PC-3 (cell line): ENCODE results near the gene TMTC2. TPM values are rescaled to one million over a fixed set of nuclear protein-coding genes. Genes with fewer than 3 reads are reported as not detected.

ENCODE experiments used
- ATAC-seq: fragments of 200-7000 bp; cut with Tn5 transposase; 2 replicates; pipeline ENCODE4 v1.9.1; 2020; ENCODE audit warnings: mild to moderate bottlenecking, moderate library complexity
- BruUV-seq: library from RNA; stranded (reverse); fragments of 400-500 nt; replicated peaks from 2 replicates; lab custom pipeline; 2021; lab: Mats Ljungman, UMichigan
- CTCF ChIA-PET: fragments of 300-600 bp; sonication (Branson Sonifier 250); formaldehyde crosslinking; loops from one replicate; lab custom pipeline; 2022; ENCODE audit warnings: antibody characterized with exemption; lab: Charles Lee
- POLR2A ChIA-PET: fragments of 300-600 bp; sonication (Branson Sonifier 250); formaldehyde crosslinking; loops from one replicate; lab custom pipeline; 2022; ENCODE audit warnings: antibody characterized with exemption; ENCODE audit not compliant: unreplicated experiment; lab: Charles Lee
- DNase-seq: peaks from one replicate; pipeline ENCODE4 v3.0.0-alpha.2; 2015
- H2AFZ ChIP-seq: fragments of 300-600 bp; sonication (generic); 2 replicates; pipeline ENCODE4 v1.6.0; 2016; ENCODE audit warnings: antibody characterized with exemption, low read length
- H3F3A ChIP-seq: fragments of 300-600 bp; sonication (generic); one replicate; pipeline ENCODE4 v1.6.0; 2017; ENCODE audit warnings: antibody characterized with exemption, low read length, control low read depth, mild to moderate bottlenecking; ENCODE audit not compliant: unreplicated experiment
- H3K27ac ChIP-seq: fragments of 300-600 bp; sonication (generic); 2 replicates; pipeline ENCODE4 v1.5.1; 2016; ENCODE audit warnings: mild to moderate bottlenecking, low read length
- H3K27me3 ChIP-seq: fragments of 300-600 bp; sonication (generic); 2 replicates; pipeline ENCODE4 v1.6.1; 2016; ENCODE audit warnings: low read length, mixed read lengths
- H3K36me3 ChIP-seq: fragments of 300-600 bp; sonication (generic); 2 replicates; pipeline ENCODE4 v1.6.1; 2016; ENCODE audit warnings: low read depth, mixed run types, low read length, mixed read lengths
- H3K4me1 ChIP-seq: fragments of 300-600 bp; sonication (generic); 2 replicates; pipeline ENCODE4 v1.5.1; 2016; ENCODE audit warnings: low read length; ENCODE audit not compliant: insufficient read depth
- H3K4me2 ChIP-seq: fragments of 300-600 bp; sonication (generic); 2 replicates; pipeline ENCODE4 v1.6.0; 2016; ENCODE audit warnings: low read length
- H3K4me3 ChIP-seq: fragments of 300-600 bp; sonication (generic); 2 replicates; pipeline ENCODE4 v1.5.1; 2016; ENCODE audit warnings: mild to moderate bottlenecking, low read length, mixed read lengths
- H3K79me2 ChIP-seq: fragments of 300-600 bp; sonication (generic); 2 replicates; pipeline ENCODE4 v1.6.1; 2017; ENCODE audit warnings: low read length, mixed read lengths
- H3K9ac ChIP-seq: fragments of 300-600 bp; sonication (generic); 2 replicates; pipeline ENCODE4 v1.6.0; 2016; ENCODE audit warnings: mild to moderate bottlenecking, low read length
- H3K9me2 ChIP-seq: fragments of 300-600 bp; sonication (generic); replicated peaks from 2 replicates; pipeline ENCODE4 v1.6.1; 2016; ENCODE audit warnings: mixed run types, low read length, mixed read lengths
- H3K9me3 ChIP-seq: fragments of 300-600 bp; sonication (generic); 2 replicates; pipeline ENCODE4 v1.6.1; 2016; ENCODE audit warnings: low read length, mixed read lengths
- H4K20me1 ChIP-seq: fragments of 300-600 bp; sonication (generic); 2 replicates; pipeline ENCODE4 v1.6.1; 2016; ENCODE audit warnings: low read length, mixed read lengths
- EZH2 ChIP-seq: fragments of 300-600 bp; sonication (generic); IDR thresholded peaks from one replicate; pipeline ENCODE4 v1.6.1; 2017; ENCODE audit warnings: antibody characterized with exemption, mild to moderate bottlenecking, low read length; ENCODE audit not compliant: unreplicated experiment
- EZH2phosphoT487 ChIP-seq: fragments of 300-600 bp; sonication (generic); IDR thresholded peaks from 2 replicates; pipeline ENCODE4 v1.6.1; 2018; ENCODE audit warnings: mild to moderate bottlenecking, antibody characterized with exemption, low read length, borderline replicate concordance
- intact Hi-C: fragments of 100-400 bp; cut with micrococcal nuclease; formaldehyde crosslinking; loops from 2 replicates; pipeline ENCODE4 v1.9.0; 2023
- total RNA-seq: library from RNA; depleted of rRNA; stranded (reverse); fragments of >200 nt; gene quantifications from 2 replicates; pipeline ENCODE4 v1.2.3, GENCODE V29; 2014
- TF ChIP-seq, protein P1 (sequence below): fragments of 300-600 bp; sonication (generic); conservative IDR thresholded peaks from 2 replicates; pipeline ENCODE4 v1.5.1; 2017; ENCODE audit warnings: antibody characterized with exemption, low read depth, mild to moderate bottlenecking, low read length

Gene TMTC2
- total RNA-seq, 1 experiment from 2014 or later, result 10.7 TPM

DNA sequence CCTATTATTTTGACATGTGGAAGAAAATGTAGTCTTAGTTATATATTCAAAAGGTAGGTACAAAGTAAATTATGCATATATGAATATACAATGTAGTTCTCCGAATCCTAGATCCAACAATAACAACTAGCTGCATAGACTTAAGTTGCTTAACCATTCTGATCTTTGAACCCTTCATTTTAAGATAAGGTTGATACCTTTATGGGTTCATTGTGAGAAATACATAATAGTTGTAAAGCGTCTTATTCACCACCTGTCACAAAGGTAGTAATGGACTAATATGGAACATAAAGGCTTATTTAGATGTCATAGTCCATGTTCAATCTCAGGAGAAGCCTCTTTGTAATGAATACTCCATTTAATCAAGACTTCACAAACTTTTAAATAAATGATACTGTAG is 263.6 kb downstream of the TMTC2 start:
- CTCF ChIA-PET, result no interaction called here
- Histone ChIP-seq H3K4me2 (no peak overlapping the region), H3K4me1 (0 out of 2 replicates have a peak, but pooled peaks cover 6% of the 10 kb centered on the region), H3K79me2 (no peaks in the 10 kb centered on the region), H3K9ac (no peak overlapping the region), H3F3A (no peaks in the 10 kb centered on the region), H4K20me1 (no peaks in the 10 kb centered on the region), H3K36me3 (no peaks in the 10 kb centered on the region), H3K9me3 (no peaks in the 10 kb centered on the region), H3K4me3 (no peak overlapping the region), H3K9me2 (no peaks in the 10 kb centered on the region), H2AFZ (no peak overlapping the region), H3K27ac (no peak overlapping the region), H3K27me3 (no peaks in the 10 kb centered on the region)
- BruUV-seq, result no TSS peak
- TF ChIP-seq, protein P1, sequence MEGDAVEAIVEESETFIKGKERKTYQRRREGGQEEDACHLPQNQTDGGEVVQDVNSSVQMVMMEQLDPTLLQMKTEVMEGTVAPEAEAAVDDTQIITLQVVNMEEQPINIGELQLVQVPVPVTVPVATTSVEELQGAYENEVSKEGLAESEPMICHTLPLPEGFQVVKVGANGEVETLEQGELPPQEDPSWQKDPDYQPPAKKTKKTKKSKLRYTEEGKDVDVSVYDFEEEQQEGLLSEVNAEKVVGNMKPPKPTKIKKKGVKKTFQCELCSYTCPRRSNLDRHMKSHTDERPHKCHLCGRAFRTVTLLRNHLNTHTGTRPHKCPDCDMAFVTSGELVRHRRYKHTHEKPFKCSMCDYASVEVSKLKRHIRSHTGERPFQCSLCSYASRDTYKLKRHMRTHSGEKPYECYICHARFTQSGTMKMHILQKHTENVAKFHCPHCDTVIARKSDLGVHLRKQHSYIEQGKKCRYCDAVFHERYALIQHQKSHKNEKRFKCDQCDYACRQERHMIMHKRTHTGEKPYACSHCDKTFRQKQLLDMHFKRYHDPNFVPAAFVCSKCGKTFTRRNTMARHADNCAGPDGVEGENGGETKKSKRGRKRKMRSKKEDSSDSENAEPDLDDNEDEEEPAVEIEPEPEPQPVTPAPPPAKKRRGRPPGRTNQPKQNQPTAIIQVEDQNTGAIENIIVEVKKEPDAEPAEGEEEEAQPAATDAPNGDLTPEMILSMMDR, result no peak
- TF ChIP-seq EZH2, result no peak
- no peak for TF ChIP-seq EZH2phosphoT487
- intact Hi-C loops, result no loop called here
- POLR2A ChIA-PET, result no interaction called here
- DNase-seq (no peak), ATAC-seq (no peak)

DNA sequence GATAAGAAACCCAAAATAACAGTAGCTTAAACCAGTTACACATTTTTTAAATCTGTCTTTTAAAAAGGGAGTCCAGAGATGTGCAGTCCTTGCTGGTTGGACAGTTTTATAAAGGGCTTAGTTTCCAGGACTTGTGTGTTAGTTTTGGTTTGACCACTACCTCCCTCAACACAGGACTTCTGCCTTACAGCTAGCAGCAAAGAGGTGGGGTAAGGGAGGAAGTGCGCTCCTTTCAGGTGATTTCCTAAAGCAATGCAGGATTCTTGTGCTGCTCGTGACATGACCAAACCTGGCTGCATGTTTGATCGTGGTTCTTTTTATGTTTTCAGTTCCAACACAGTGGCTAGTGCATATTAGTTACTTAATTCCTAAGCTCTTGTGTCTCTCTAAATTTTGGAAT is 266.2 kb downstream of the TMTC2 start:
- Histone ChIP-seq H3K27ac (no peak overlapping the region), H3K9me2 (no peaks in the 10 kb centered on the region), H3K79me2 (no peaks in the 10 kb centered on the region), H3K36me3 (no peaks in the 10 kb centered on the region), H3K4me3 (no peak overlapping the region), H2AFZ (no peak overlapping the region), H4K20me1 (no peaks in the 10 kb centered on the region), H3K9ac (no peak overlapping the region), H3K9me3 (no peaks in the 10 kb centered on the region), H3K4me1 (peaks cover 12% of the 10 kb centered on the region), H3K4me2 (no peak overlapping the region), H3K27me3 (no peaks in the 10 kb centered on the region), H3F3A (no peaks in the 10 kb centered on the region)
- TF ChIP-seq, protein P1, result no peak
- no peak for TF ChIP-seq EZH2phosphoT487
- TF ChIP-seq EZH2, result no peak
- intact Hi-C loops, result no loop called here
- ChIA-PET CTCF (no interaction called here), POLR2A (no interaction called here)
- ATAC-seq (no peak), DNase-seq (no peak)
- BruUV-seq, result no TSS peak

- intact Hi-C loops, result no loop called here
- BruUV-seq, result no TSS peak
- ChIA-PET POLR2A (no interaction called here), CTCF (no interaction called here)
- Histone ChIP-seq H3K36me3 (no peaks in the 10 kb centered on the region), H3K4me2 (no peak overlapping the region), H3K4me1 (peaks cover 16% of the 10 kb centered on the region), H3F3A (no peaks in the 10 kb centered on the region), H3K27ac (no peak overlapping the region), H3K79me2 (no peaks in the 10 kb centered on the region), H4K20me1 (no peaks in the 10 kb centered on the region), H3K27me3 (no peaks in the 10 kb centered on the region), H3K9me2 (no peaks in the 10 kb centered on the region), H3K4me3 (no peak overlapping the region), H3K9me3 (no peaks in the 10 kb centered on the region), H3K9ac (no peak overlapping the region), H2AFZ (no peak overlapping the region)
- TF ChIP-seq EZH2phosphoT487, result no peak
- no peak for TF ChIP-seq EZH2
- TF ChIP-seq, protein P1, result no peak
- ATAC-seq (no peak), DNase-seq (no peak)
Observed at GRCh38 chr12:82953397-82953796, 266.7 kb downstream of the TMTC2 start.
